Diencephalon (tissue), 1 donor: Measurements from ENCODE around the gene PHACTR3. TPM values are rescaled to one million over a fixed set of nuclear protein-coding genes. Genes with fewer than 3 reads are reported as not detected.

Source experiments
- small RNA-seq: library from RNA; depleted of rRNA; stranded (forward); fragments of <200 nt; gene quantifications from one replicate; pipeline ENCODE3, GENCODE V24; 2014
- total RNA-seq: library from RNA; depleted of rRNA; stranded (reverse); fragments of >200 nt; gene quantifications from one replicate; pipeline ENCODE4 v1.2.3, GENCODE V29; 2014

The PHACTR3 gene
- 43.8 TPM for total RNA-seq

DNA sequence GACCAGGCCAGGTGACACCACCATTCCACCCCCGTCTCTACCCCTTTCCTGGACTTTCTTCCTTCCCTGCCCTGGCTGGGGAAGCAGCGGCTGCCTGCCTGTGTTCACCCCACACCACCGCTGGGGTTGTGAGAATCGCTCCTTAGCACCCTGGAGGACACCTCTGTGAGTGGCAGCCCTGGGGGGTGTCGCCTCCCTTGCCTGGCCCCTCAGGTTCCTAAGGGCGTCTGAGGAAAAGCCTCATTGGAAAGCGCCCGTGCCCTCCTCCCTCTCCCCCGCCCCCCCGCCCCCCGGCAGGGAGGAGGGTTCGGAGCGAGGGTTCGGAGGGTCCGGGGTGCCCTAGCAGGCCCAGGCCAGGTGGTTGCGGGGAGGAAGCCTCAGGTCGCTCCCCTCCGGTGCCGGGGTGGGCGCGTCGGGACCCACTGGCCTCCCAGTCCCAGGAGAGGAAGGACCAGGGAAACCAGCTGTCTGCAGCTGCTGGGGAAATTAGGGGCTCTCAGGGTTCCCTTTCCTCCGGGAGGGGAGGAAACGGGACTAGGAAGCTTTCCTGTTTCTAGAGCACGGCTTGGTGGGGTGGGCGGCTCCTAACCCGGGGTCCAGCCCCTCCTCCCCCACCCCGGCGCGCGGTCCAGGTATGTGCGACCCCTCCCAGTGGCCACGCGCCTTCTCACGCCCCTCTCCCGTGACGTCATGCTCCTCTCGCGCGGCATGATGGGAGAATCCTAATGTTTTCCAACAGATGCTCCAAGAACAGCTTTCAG lies at the start of gene PHACTR3:
TSS of gene PHACTR3 (plus strand) at position 760 of the 761 bp plus-strand sequence. CDS start 475 bp downstream, outside the sequence.

Small RNA genes lying within 50 kb of the gene (small RNA-seq; reads per million reads assigned to genes)
- gene RNU7-141P = not detected
